NCI-H2227 (cell line): ENCODE results near the gene FXYD6.
"Not testable (repeated sequence)": the region's sequence is repeated elsewhere in the genome, so short reads cannot be mapped to it uniquely, and the experiment has no call there.

Experiments
- DNase-seq: peaks from one replicate; lab custom pipeline; 2025; ENCODE audit not compliant: unreplicated experiment; lab: John Stamatoyannopoulos, UW

Gene FXYD6, protein sequence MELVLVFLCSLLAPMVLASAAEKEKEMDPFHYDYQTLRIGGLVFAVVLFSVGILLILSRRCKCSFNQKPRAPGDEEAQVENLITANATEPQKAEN

GRCh38 chr11:117876341-117877119 is at the start of gene FXYD6:
FXYD6 (minus strand) TSS chr11:117876658; CDS start chr11:117842776, 33,882 bp downstream.
- peak; percentile 91 for DNase-seq

DNA sequence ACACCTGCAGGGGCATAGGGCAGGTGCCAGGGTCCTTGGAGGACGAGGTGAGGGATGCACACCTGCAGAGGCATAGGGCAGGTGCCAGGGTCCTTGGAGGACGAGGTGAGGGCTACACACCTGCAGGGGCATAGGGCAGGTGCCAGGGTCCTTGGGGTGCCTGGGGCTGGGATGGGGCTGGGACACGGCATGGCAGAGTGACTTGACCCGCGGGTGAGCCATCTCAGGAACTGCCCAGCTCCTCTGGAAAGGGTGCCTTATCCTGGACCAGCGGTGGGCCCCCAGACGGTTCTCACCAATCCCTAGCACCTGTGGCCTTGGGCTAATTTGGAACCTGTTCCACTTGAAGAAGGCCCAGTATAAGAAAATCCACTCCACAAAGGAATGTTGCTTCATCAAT is 49.7 kb upstream of the FXYD6 start:
- DNase-seq: not testable (repeated sequence)

GRCh38 chr11:117925198-117925925 is 48.9 kb upstream of the FXYD6 start:
- no peak for DNase-seq

- DNase-seq: no peak
These were observed 48.2 kb upstream of the FXYD6 start for GRCh38 chr11:117924631-117925170.

DNA sequence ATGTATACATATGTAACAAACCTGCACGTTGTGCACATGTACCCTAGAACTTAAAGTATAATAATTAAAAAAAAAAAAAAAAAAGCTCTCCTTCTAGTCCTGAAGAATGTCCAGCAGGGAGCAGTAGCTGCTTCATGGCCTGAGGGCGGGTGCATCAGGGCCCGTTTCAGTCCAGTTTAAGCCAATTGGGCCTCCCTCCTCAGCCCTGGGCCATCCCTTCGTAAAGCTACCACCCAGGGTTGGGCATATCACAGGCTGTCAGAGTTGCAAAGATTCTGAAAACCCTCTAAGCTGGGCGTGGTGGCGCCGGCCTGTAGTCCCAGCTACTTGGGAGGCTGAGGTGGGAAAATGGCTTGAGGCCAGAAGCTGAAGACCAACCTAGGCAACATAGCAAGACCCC is 47.3 kb upstream of the FXYD6 start:
- DNase-seq: no peak

DNA sequence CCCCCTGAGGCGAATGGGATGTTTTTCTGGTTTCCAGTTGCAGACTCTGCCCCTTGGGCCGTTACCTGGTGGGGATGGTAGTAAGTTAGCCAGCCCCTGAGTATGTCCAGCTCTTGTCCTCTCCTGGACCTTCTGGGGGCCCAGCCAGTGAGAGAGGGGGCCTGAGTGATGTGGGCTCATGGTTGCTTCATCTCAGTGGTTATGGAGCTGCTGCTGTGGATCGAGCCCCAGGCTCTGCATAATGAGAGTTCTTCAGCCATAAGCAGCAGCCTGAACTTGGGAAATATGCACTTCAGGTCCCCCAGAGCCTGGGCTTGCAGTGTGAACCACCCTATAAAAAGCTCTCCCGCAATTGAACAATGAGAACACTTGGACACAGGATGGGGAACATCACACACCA is 46.8 kb upstream of the FXYD6 start:
- no peak for DNase-seq

DNA sequence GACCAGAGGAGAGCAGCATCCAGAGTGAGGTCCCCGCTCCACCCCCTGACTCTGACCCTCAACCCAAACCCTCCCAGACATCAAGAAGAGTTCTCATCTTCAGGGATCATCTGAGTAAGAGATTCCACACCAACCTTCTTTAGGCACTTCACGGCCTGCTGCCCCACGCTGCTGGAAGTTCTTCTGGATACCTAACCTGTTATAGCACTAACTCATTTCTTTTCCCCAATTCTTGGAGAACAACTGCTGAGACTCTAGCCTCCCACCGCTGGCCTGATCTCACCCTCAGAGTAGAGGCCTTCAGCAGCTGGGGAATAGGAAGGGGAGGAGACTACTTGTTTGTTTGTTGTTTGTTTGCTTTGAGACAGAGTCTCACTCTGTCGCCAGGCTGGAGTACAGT is 45.4 kb upstream of the FXYD6 start:
- no peak for DNase-seq

- no peak for DNase-seq
These were observed 45.0 kb upstream of the FXYD6 start for GRCh38 chr11:117921456-117921855.

GRCh38 chr11:117919781-117920221 is 43.3 kb upstream of the FXYD6 start:
- DNase-seq: no peak

GRCh38 chr11:117919341-117919740 is 42.9 kb upstream of the FXYD6 start:
- no peak for DNase-seq

- DNase-seq: no peak
These were observed 42.2 kb upstream of the FXYD6 start for GRCh38 chr11:117918366-117919255.

DNA sequence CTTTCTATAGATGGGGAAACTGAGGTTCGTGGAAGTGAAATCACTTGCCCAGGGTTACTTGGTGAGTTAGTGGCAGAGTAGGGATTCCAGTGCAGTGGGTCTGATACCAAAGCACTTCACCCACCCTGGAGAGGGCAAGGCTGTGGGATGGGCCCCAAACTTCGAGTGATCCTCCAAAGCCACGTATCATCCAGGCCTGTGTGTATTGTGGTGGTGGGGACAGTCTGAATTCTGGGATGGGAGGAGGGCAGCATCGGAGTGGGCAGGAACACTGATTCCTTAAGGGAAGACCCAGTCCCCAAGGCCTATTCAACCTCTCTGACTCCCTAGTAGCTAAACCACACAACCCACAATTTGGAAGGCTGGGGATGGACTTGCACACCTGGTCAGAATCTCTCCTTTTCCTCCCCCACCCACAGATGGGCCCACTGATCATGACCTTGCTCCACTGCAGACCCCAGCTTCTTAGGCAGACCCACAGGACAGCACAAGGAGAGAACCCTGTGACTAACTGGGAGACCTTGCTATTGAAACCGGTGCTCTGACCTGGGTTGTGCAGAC is 41.2 kb upstream of the FXYD6 start:
- DNase-seq: no peak

DNA sequence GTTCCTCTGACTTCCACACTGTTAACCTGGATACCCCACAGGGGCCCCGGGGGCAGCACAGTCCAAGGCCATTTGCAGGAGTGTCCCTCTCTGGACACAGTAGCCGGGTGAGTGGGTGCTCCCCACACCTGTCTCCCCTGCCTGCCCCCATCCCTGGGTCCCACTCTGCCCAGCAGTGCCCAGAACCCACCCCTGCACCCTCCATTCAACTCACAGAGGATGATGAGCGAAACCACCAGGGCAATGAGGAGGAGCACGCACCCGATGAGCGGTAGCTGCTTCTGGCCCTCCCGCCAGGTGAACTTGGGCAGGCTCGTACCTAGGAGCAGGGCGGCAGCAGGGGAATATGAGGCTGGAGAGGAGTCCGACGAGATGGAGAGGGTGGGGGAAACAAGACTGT is 40.5 kb upstream of the FXYD6 start:
- DNase-seq: no peak

- no peak for DNase-seq
These were observed 39.3 kb upstream of the FXYD6 start for GRCh38 chr11:117915672-117916235.

- DNase-seq: no peak
These were observed 38.6 kb upstream of the FXYD6 start for GRCh38 chr11:117914991-117915618.

- no peak for DNase-seq
These were observed 37.9 kb upstream of the FXYD6 start for GRCh38 chr11:117914398-117914761.

DNA sequence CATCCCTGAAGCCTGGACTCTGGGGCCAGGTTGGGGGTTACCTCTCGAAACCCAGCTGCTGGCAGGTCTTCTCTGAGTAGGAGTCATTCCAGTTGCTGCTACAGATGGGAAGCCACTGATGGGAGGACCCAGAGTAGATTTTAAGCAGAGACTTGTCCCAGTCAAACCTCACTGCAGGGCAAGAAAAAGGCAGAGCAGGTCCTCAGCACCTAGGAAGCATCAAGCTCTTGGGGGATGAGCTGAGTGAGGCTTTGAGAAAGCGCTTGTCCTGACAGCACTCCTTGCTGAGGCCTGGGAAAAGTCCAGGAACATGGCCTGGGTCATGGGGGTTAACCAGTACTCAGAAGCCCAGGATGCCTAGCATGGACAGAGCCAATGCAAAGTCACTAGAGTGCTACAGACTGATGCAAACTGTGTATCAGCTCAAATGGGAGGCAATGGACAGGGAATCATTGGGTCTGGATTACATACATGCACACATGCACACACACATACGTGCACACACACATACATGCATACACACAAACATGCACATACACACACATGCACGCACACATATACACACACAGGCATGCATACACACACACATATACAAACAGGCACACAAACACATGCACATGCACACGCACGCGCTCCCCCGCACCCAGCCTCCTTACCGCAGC is 37.4 kb upstream of the FXYD6 start:
- no peak for DNase-seq

DNA sequence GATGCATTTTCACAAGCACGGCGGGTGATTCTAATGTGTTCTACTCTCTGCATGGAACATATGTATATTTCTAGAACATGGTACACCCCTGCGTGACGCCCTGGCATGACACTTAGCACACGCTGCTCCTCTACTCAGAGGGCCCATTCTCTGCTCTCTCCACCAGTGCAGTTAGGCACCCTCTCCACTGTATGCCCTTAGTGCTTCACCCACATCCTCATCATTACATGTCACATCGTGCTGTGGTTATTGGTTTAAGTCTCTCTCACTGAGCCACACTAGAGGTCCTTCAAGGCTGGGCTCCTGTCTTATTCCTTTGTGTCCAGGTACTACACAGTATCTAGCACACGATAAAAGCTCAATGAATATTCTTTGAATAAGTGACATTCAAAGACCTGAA is 36.0 kb upstream of the FXYD6 start:
- no peak for DNase-seq

DNA sequence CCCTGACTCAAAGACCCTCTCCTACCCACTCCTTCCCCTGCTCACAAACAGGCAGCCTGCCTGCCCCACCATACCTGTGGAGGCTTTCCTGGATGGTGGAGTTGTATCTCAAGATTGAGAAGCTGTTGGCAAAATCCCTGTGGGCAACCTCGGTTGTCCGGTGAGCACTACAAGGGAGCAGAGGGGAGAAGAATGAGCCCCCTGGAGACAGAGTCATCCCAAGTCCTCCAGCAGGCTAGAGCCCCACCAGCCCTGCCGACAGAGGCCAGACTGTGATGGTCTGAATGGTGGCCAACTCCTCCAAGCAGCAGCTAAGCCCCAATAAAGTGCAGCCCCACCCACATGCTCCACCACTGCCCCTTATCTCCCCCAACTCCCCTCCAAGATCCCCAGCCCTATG is 35.2 kb upstream of the FXYD6 start:
- DNase-seq: no peak
